ENCODE measurements around the gene YARS2. TPM values are rescaled to one million over a fixed set of nuclear protein-coding genes. Genes with fewer than 3 reads are reported as not detected.
A peak's percentile ranks its signal among the peaks of the same experiment; 100 is the strongest.

Gene YARS2
- total and polyA plus RNA-seq, 2 of the 13 experiments (the other 11 are each of a cell fraction or from before 2014, with no cell fraction given), result 17.9 to 39.6 TPM

GRCh38 chr12:32755654-32756475 is at the start of gene YARS2 (continued):
- no peak for TF ChIP-seq MTF2 (CRISPR knock-in tag; IDR thresholded peaks at IDR 0.05; ENCODE audit: borderline replicate concordance)
- no peak for TF ChIP-seq PLSCR1 (CRISPR knock-in tag; IDR thresholded peaks at IDR 0.05; ENCODE audit: borderline replicate concordance)
- TF ChIP-seq ZBTB7A (CRISPR knock-in tag; IDR thresholded peaks at IDR 0.05), result 0 out of 2 replicates have a peak, but pooled peaks have one; percentile 16
- TF ChIP-seq ZNF7 (CRISPR knock-in tag; IDR thresholded peaks at IDR 0.05), result no peak
- TF ChIP-seq MTERF4 (CRISPR knock-in tag; IDR thresholded peaks at IDR 0.05), result no peak
- no peak for TF ChIP-seq MTA1 (CRISPR knock-in tag; IDR thresholded peaks at IDR 0.05; ENCODE audit: borderline replicate concordance)
- TF ChIP-seq HNF4G (IDR thresholded peaks at IDR 0.05; ENCODE audit: borderline replicate concordance, low read depth, low read length), result no peak
- no peak for TF ChIP-seq HNF4G (CRISPR knock-in tag; IDR thresholded peaks at IDR 0.05; ENCODE audit: borderline replicate concordance, low read depth)
- TF ChIP-seq, protein P1, sequence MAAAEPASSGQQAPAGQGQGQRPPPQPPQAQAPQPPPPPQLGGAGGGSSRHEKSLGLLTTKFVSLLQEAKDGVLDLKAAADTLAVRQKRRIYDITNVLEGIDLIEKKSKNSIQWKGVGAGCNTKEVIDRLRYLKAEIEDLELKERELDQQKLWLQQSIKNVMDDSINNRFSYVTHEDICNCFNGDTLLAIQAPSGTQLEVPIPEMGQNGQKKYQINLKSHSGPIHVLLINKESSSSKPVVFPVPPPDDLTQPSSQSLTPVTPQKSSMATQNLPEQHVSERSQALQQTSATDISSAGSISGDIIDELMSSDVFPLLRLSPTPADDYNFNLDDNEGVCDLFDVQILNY (CRISPR knock-in tag; conservative IDR thresholded peaks at IDR 0.05), result no peak
- TF ChIP-seq ZNF296 (CRISPR knock-in tag; conservative IDR thresholded peaks at IDR 0.05), result no peak
- no peak for TF ChIP-seq TRIM24 (CRISPR knock-in tag; IDR thresholded peaks at IDR 0.05)
- no peak for TF ChIP-seq ZNF646 (CRISPR knock-in tag; IDR thresholded peaks at IDR 0.05)
- TF ChIP-seq ZSCAN21 (CRISPR knock-in tag; IDR thresholded peaks at IDR 0.05; ENCODE audit: borderline replicate concordance), result no peak
- TF ChIP-seq GTF3A (CRISPR knock-in tag; conservative IDR thresholded peaks at IDR 0.05), result no peak
- TF ChIP-seq SRSF1 (optimal IDR thresholded peaks at IDR 0.05; ENCODE audit: low read depth, low read length), result peak; percentile 57

All from HepG2 (cell line).